Keratinocyte (primary cell): ENCODE data around the gene AHSP.
"Not testable (repeated sequence)": the region's sequence is repeated elsewhere in the genome, so short reads cannot be mapped to it uniquely, and the experiment has no call there.

Source experiments
- CTCF ChIP-seq, 3 experiments: IDR thresholded peaks in 1 of 3; conservative IDR thresholded peaks in 1 of 3; optimal IDR thresholded peaks in 1 of 3; 2 replicates in 2 of 3; 3 replicates in 1 of 3; pipeline versions ENCODE3 to v1.5.1; 2011; ENCODE audit warnings: low read length in 3 of 3, mild to moderate bottlenecking in 3 of 3, moderate library complexity in 2 of 3, control low read depth in 1 of 3, inconsistent platforms in 1 of 3; ENCODE audit not compliant: insufficient read depth in 2 of 3; ENCODE audit errors: extremely low read depth in 1 of 3
- EZH2 ChIP-seq: IDR thresholded peaks from one replicate; pipeline ENCODE4 v1.6.1; 2012; ENCODE audit warnings: inconsistent platforms, mild to moderate bottlenecking, low read length, moderate library complexity

GRCh38 chr16:31538243-31538598 is 10.5 kb downstream of the AHSP start:
- TF ChIP-seq EZH2; CTCF (optimal IDR thresholded peaks at IDR 0.05 in 1 of 3, IDR thresholded peaks at IDR 0.05 in 1 of 3, conservative IDR thresholded peaks at IDR 0.05 in 1 of 3; ENCODE audit: extremely low read depth in 1 of 3, insufficient read depth in 2 of 3, low read length in 3 of 3): not testable (repeated sequence)
